GM18526 (cell line): ENCODE data around the gene MTG1.
A peak's percentile ranks its signal among the peaks of the same experiment; 100 is the strongest.

ENCODE experiments used
- POLR2A ChIP-seq: IDR thresholded peaks from 3 replicates; pipeline ENCODE4 v1.6.1; 2011; ENCODE audit not compliant: insufficient read length; ENCODE audit errors: extremely low read depth

Gene MTG1

GRCh38 chr10:133355991-133356390, 38.0 kb upstream of the MTG1 start:
- TF ChIP-seq POLR2A = no peak

- TF ChIP-seq POLR2A = no peak
Observed at GRCh38 chr10:133356549-133357284, 37.2 kb upstream of the MTG1 start.

GRCh38 chr10:133357285-133358161, 36.4 kb upstream of the MTG1 start, which contains the start of gene FUOM:
Gene FUOM, minus strand, starts transcription at chr10:133358019. Its CDS starts 12 bp downstream, at chr10:133358007.
- TF ChIP-seq POLR2A = peak; percentile 65

GRCh38 chr10:133358162-133358924, 35.6 kb upstream of the MTG1 start:
- no peak for TF ChIP-seq POLR2A

GRCh38 chr10:133358925-133359310, 35.0 kb upstream of the MTG1 start:
- no peak for TF ChIP-seq POLR2A

- no peak for TF ChIP-seq POLR2A
Observed at GRCh38 chr10:133359554-133359971, 34.4 kb upstream of the MTG1 start.

- TF ChIP-seq POLR2A = no peak
Observed at GRCh38 chr10:133359972-133360610, 33.9 kb upstream of the MTG1 start.

GRCh38 chr10:133361227-133361626, 32.7 kb upstream of the MTG1 start:
- no peak for TF ChIP-seq POLR2A

GRCh38 chr10:133361773-133362441, 32.0 kb upstream of the MTG1 start:
- no peak for TF ChIP-seq POLR2A

- no peak for TF ChIP-seq POLR2A
Observed at GRCh38 chr10:133362846-133363245, 31.1 kb upstream of the MTG1 start.

- no peak for TF ChIP-seq POLR2A
Observed at GRCh38 chr10:133364645-133365431, 29.1 kb upstream of the MTG1 start.

- no peak for TF ChIP-seq POLR2A
Observed at GRCh38 chr10:133365461-133366129, 28.4 kb upstream of the MTG1 start.

- no peak for TF ChIP-seq POLR2A
Observed at GRCh38 chr10:133366130-133366478, 27.9 kb upstream of the MTG1 start.
